NCI-H146 treated with DMSO at 0.1 percent for 48 hours (cell line): ENCODE measurements around the gene LRRC4B.

ENCODE experiments used
- DNase-seq: peaks from one replicate; lab custom pipeline; 2025; ENCODE audit not compliant: unreplicated experiment; lab: John Stamatoyannopoulos, UW

Gene LRRC4B

DNA sequence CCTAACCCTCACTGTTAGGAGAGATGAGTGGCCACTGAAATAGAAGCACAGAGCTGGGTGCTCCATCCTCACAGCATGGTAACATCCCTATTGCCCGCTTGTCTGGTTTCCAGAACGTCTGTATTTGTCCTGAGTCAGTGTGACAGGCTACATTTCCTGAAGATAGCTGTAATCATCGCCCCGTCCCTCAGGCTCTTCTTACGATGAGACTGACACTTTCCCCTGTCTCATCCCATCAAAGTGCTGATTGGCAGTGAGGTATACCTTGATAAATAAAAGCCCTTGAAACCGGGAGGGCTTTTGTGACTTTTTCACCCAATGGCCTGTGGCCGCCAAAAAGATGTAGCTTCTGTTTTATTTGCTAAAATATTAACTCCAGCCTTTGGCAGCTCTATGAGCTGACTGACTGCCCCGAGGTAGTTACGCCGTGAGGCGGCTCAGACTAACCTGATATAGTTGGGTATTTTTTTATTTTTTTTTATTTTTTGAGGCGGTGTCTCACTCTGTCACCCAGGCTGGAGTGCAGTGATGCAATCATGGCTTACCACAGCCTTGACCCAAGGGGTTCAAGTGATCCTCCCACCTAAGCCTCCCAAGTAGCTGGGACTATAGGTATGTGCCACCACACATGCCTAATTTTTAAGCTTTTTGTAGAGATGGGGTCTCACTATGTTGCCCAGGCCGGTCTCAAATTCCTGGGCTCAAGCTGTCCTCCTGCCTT, 5.7 kb upstream of the LRRC4B start:
- DNase-seq, result no peak

DNA sequence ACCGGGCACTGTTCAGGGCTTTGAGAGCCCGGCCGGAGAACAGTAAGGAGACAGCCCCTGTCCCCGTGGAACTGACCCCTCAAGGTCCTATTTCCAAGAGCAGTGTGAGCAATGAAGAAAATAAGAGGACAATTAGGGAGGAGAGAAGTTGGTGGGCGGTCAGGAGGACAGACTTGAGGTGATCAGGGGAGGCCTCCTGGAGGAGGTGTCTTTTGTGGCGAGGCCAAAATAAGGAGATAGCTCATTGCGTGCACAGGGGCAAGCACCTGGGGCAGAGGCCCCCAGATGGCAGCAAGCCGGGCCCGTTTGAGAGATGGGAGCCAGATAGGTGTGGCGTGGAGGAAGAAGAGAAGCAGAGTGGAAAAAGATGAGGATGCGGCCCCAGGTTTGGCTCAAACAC, 2.8 kb upstream of the LRRC4B start:
- DNase-seq, result no peak

DNA sequence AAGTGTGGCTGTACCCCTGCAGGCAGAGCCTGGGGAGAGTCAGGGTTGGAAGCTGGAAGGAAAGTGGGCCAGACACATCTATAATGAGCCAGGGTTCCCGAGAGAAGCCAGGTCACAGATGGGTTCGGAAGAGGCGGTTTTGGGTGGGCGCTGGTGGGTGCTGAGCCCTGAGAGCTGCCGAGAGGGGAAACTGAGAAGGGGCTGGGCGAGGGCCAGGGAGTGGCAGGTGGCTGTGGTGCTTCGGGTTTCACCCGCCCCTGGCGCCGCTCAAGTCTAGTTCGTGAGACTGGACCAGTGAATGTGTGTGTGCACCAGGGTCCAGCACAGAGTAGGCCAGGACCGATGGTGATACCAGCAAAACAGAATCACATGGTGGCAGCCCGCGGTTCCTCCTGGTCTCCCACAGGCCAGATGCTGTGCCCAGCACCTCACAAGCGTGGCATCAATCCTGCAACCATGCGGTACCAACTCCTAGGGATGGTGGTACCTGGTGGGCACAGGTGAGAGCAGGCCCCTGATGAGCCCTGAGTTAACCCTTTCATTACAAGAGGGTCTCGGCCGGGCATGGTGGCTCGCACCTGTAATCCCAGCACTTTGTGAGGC, 1.8 kb upstream of the LRRC4B start:
- no peak for DNase-seq

DNA sequence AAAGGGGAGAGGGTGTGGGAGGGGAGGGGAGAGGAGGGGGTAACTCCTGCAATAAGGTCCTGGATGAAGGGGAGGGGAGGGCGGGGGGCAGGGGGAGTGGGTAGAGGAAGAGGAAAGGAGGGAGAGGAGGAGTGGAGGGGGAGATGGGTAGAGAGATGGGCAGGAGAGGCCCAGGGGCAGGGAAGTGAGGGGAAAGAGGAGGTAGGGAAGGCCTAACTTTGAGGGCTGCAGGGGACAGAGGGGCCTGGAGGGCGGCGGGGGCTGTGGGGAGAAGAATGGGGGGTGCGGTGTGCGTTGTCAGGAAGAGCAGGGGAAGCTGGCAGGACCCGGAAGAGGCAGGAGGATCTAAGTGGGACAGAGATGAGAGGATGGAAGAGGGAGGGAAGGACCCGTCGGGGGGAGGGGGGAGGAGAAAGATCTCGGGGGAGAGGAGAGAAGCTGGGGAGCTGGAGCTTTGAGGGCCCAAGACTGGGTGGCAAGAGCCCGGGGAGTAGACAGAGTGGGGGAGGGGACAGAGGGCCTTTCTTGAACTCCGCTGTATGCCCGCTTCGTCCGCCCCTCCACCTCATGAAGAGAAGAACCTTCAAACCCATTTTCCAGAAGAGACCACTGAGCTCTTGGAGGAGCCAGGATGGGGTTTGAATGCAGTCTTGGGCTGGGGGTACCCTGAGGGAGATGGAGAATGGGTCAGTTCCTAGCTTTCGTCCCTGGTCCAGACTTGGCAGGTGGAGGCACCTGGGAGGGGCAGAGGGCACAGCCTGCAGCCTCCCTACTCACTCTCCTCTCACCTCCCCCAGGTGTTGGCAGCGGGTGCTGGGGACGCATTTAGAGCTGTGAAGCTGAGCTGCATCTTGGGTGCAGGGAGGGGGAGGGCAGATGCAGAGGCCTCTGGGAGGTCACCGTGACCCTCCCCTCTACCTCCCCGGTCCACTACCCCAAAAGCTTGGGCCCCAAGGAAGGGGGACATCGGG, 778 bp upstream of the LRRC4B start:
- DNase-seq, result no peak

- no peak for DNase-seq
These were observed 988 bp downstream of the LRRC4B start for GRCh38 chr19:50567052-50567841.

- DNase-seq, result no peak
These were observed 2.0 kb downstream of the LRRC4B start for GRCh38 chr19:50565984-50566903.

- DNase-seq, result no peak
These were observed 3.8 kb downstream of the LRRC4B start for GRCh38 chr19:50564229-50565105.

DNA sequence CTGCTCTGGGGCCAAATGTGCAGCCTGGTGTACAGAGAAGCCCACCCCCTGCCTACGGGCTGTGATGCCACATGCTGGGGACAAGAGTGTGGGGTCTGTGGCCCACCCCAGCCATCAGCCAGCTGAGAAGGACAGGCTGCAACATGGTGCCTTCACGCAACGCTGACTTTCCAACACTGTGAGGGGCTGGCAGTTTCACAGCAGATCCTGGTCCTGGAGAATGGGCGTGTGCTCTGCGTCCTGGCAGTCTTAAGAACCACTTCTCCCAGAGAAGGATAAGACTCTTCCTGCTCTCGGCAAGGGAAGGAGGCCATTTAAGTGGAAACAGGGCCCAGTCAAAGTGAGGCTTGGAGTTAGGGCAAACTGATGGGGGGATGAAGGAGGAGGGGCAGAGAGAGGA, 4.6 kb downstream of the LRRC4B start:
- DNase-seq, result no peak

GRCh38 chr19:50562996-50563395, 5.2 kb downstream of the LRRC4B start:
- no peak for DNase-seq

- no peak for DNase-seq
These were observed 5.9 kb downstream of the LRRC4B start for GRCh38 chr19:50562329-50562728.

DNA sequence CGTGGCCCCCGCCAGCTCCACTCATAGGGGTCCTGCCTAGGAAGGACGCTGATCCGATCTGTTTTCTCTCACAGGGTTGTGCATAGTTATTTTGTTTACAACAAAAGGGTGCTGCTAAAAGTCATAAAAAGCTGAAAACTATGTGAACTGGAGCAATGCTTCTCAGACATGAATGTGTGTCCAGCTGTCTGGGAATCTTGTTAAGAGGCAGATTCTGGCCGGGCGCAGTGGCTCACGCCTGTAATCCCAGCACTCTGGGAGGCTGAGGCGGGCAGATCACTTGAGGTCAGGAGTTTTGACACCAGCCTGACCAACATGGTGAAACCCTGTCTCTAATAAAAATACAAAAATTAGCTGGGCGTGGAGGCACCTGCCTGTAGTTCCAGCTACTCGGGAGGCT, 8.6 kb downstream of the LRRC4B start:
- DNase-seq, result no peak

- no peak for DNase-seq
These were observed 9.8 kb downstream of the LRRC4B start for GRCh38 chr19:50558449-50558848.

- DNase-seq, result no peak
These were observed 10.2 kb downstream of the LRRC4B start for GRCh38 chr19:50558039-50558438.

DNA sequence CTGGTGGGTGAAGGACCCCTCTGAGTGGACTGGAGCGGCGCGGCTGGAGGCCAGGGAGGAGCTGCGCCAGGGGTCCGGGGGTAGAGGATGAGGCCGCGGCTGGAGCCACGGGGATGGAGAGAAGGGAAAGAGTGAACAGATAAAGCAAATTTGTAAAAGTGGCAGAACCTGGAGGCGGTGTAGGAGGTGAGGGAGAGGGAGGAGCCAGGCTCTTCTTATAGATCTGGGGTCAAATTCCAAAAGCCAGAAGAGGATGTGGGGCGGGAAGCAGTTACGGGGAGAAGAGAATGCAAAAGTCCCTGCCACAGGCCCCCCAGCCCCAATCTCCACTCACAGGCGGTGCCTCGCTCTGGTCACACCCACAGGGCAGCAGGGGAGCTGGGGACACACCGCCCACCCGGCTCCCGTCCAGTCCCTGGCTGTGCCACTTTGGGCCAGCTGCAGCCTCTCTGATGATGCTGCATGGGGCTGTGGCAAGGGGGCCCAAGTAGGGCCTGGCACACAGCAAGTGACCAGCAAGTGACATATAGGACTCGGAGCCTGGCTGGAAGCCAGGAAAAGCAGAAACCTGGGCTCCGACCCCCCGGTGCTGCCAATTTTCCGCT, 11.1 kb downstream of the LRRC4B start:
- DNase-seq, result no peak

DNA sequence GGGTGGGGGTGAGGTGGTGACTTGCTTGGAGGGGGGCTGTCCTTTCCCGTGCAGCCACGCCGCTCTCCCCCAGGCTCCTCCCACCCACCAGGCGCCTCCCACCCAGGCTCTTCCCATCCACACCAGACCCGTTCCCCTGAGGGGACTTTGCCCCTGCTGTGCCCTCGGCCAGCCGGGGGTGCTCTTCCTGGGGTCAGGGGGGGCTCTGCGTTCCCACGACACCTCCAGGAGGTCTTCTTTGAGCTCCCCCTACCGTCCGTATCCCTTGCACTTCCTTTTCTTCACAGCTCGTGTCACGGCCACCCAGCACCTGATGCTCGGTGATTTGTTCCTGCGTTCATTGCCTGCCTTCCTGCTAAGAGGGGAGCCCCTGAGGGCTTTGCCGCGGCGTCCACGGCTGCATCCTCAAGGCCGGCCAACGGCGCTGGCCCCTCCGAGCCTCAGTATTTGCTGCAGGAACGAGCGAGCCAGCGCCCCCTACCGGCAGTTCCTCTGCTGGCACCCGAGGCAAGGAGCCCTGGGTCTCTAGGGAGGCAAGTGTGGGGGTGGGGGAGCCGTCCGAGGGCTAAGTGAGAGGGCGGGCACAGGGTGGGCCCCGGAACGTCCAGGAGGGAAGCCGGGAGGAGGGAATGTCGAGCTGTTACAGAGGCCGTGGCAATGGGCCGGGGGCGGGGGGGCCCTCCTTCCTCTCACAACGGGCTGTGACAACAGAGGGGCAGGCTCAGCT, 11.8 kb downstream of the LRRC4B start:
- DNase-seq, result peak; percentile 8

- no peak for DNase-seq
These were observed 12.6 kb downstream of the LRRC4B start for GRCh38 chr19:50555450-50556281.

- DNase-seq, result no peak
These were observed 13.2 kb downstream of the LRRC4B start for GRCh38 chr19:50555033-50555432.
